GM23338 (cell line): ENCODE data around the gene ZBTB20. TPM values are rescaled to one million over a fixed set of nuclear protein-coding genes. Genes with fewer than 3 reads are reported as not detected.

Experiments
- ATAC-seq: fragments of 200-7000 bp; cut with Tn5 transposase; 3 replicates; pipeline ENCODE4 v1.9.1; 2020
- DNase-seq: peaks from one replicate; pipeline ENCODE4 v3.0.0-alpha.2; 2015; ENCODE audit warnings: low spot score
- H2AFZ ChIP-seq: fragments of 200-600 bp; sonication (generic); 2 replicates; pipeline ENCODE4 v1.8.0; 2016; ENCODE audit warnings: antibody characterized with exemption, mild to moderate bottlenecking, moderate library complexity
- H3F3A ChIP-seq: fragments of 200-600 bp; sonication (generic); replicated peaks from 2 replicates; pipeline ENCODE4 v1.8.0; 2017; ENCODE audit warnings: antibody characterized with exemption, mixed run types, low read depth
- H3K27ac ChIP-seq: fragments of 200-600 bp; sonication (generic); 2 replicates; pipeline ENCODE4 v1.6.1; 2016; ENCODE audit warnings: low read depth
- H3K27me3 ChIP-seq: fragments of 200-600 bp; sonication (generic); 2 replicates; pipeline ENCODE4 v1.8.0; 2016; ENCODE audit warnings: mild to moderate bottlenecking, mixed run types, moderate library complexity; ENCODE audit not compliant: insufficient read depth
- H3K36me3 ChIP-seq: fragments of 200-600 bp; sonication (generic); 2 replicates; pipeline ENCODE4 v1.8.0; 2016; ENCODE audit warnings: mild to moderate bottlenecking; ENCODE audit not compliant: insufficient read depth
- H3K4me1 ChIP-seq: fragments of 200-600 bp; sonication (generic); 2 replicates; pipeline ENCODE4 v1.8.0; 2016; ENCODE audit warnings: mild to moderate bottlenecking, moderate library complexity; ENCODE audit not compliant: insufficient read depth
- H3K4me2 ChIP-seq: fragments of 200-600 bp; sonication (generic); 2 replicates; pipeline ENCODE4 v1.7.1; 2017; ENCODE audit warnings: mixed run types
- H3K4me3 ChIP-seq: fragments of 200-600 bp; sonication (generic); 2 replicates; pipeline ENCODE4 v1.6.1; 2016; ENCODE audit warnings: mixed run types
- H3K79me2 ChIP-seq: fragments of 200-600 bp; sonication (generic); replicated peaks from 2 replicates; pipeline ENCODE4 v1.8.0; 2017; ENCODE audit warnings: mild to moderate bottlenecking; ENCODE audit not compliant: insufficient read depth
- H3K9me2 ChIP-seq: fragments of 200-600 bp; sonication (generic); 2 replicates; pipeline ENCODE4 v1.8.0; 2017; ENCODE audit not compliant: insufficient read depth
- H4K20me1 ChIP-seq: fragments of 200-600 bp; sonication (generic); replicated peaks from 2 replicates; pipeline ENCODE4 v1.8.0; 2017; ENCODE audit warnings: mild to moderate bottlenecking; ENCODE audit not compliant: insufficient read depth
- H3K27ac Mint-ChIP-seq: 2 replicates; pipeline ENCODE4 v1.8.0; 2020; ENCODE audit warnings: inconsistent platforms, mild to moderate bottlenecking, moderate library complexity, mixed read lengths
- H3K27me3 Mint-ChIP-seq: 3 replicates; pipeline ENCODE4 v1.8.0; 2022; ENCODE audit warnings: low read depth, mild to moderate bottlenecking, moderate library complexity, mixed read lengths, inconsistent platforms; ENCODE audit not compliant: insufficient read depth, poor library complexity
- H3K36me3 Mint-ChIP-seq: 3 replicates; pipeline ENCODE4 v1.8.0; 2021; ENCODE audit warnings: low read depth, mild to moderate bottlenecking, inconsistent platforms, moderate library complexity, mixed read lengths
- H3K4me1 Mint-ChIP-seq: 3 replicates; pipeline ENCODE4 v1.8.0; 2020; ENCODE audit warnings: mild to moderate bottlenecking, inconsistent platforms, mixed read lengths
- H3K4me3 Mint-ChIP-seq: 3 replicates; pipeline ENCODE4 v1.8.0; 2021; ENCODE audit warnings: moderate library complexity, mild to moderate bottlenecking, inconsistent platforms, mixed read lengths
- H3K9me3 Mint-ChIP-seq: 3 replicates; pipeline ENCODE4 v1.8.0; 2020; ENCODE audit warnings: moderate library complexity, mild to moderate bottlenecking, inconsistent platforms, mixed read lengths
- CREB1 ChIP-seq: fragments of 250-450 bp; sonication (Bioruptor Pico); IDR thresholded peaks from 2 replicates; pipeline ENCODE4 v1.5.0; 2020; ENCODE audit warnings: low read depth, mild to moderate bottlenecking, moderate library complexity
- ETS1 ChIP-seq: IDR thresholded peaks from 2 replicates; pipeline ENCODE4 v1.6.1; 2016; ENCODE audit warnings: antibody characterized with exemption
- EZH2 ChIP-seq: fragments of 200-600 bp; sonication (generic); IDR thresholded peaks from one replicate; pipeline ENCODE4 v1.8.0; 2017; ENCODE audit warnings: antibody characterized with exemption, mild to moderate bottlenecking, low read depth; ENCODE audit not compliant: unreplicated experiment
- EZH2phosphoT487 ChIP-seq: fragments of 200-600 bp; sonication (generic); IDR thresholded peaks from one replicate; pipeline ENCODE4 v1.8.1; 2018; ENCODE audit warnings: antibody characterized with exemption; ENCODE audit not compliant: unreplicated experiment
- REST ChIP-seq: IDR thresholded peaks from one replicate; pipeline ENCODE4 v1.6.1; 2018; ENCODE audit warnings: antibody characterized with exemption; ENCODE audit not compliant: unreplicated experiment
- ZNF331 ChIP-seq: fragments of 250-450 bp; sonication (Bioruptor Pico); IDR thresholded peaks from 2 replicates; pipeline ENCODE4 v1.5.0; 2020; ENCODE audit warnings: low read depth, mild to moderate bottlenecking, moderate library complexity
- polyA plus RNA-seq: library from polyadenylated mRNA; unstranded; fragments of >200 nt; fragmentation: Nextera tagmentation; extraction: Ambion mirVana; gene quantifications from 2 replicates; pipeline ENCODE4 v1.2.1, GENCODE V29; 2016
- total RNA-seq: library from RNA; depleted of rRNA; stranded (reverse); fragments of >200 nt; shearing (Covaris generic); gene quantifications from 2 replicates; pipeline ENCODE4 v1.2.3, GENCODE V29; 2014

The ZBTB20 gene
- total and polyA plus RNA-seq, 2 experiments from 2014 or later = 2.0 to 3.3 TPM

GRCh38 chr3:114375608-114376421 lies 771.3 kb downstream of the ZBTB20 start (continued):
- TF ChIP-seq REST = no peak
- TF ChIP-seq ZNF331 (CRISPR knock-in tag) = no peak

GRCh38 chr3:114374433-114374990 lies 772.6 kb downstream of the ZBTB20 start:
- H2AFZ ChIP-seq = no peak overlapping the region
- H3K9me2 ChIP-seq = no peaks in the 10 kb centered on the region; the same call in 1 of the 2 replicates
- H3K79me2 ChIP-seq = no peaks in the 10 kb centered on the region
- Mint-ChIP-seq H3K4me3 (no peak overlapping the region), H3K27me3 (no peaks in the 10 kb centered on the region), H3K36me3 (no peaks in the 10 kb centered on the region), H3K9me3 (no peaks in the 10 kb centered on the region; the same call in 2 of the 3 replicates), H3K27ac (no peak overlapping the region), H3K4me1 (peaks cover 31% of the 10 kb centered on the region)
- no peak overlapping the region for H3K27ac ChIP-seq
- no peaks in the 10 kb centered on the region for H3K36me3 ChIP-seq
- no peak overlapping the region for H3K4me3 ChIP-seq
- no peaks in the 10 kb centered on the region for H3K27me3 ChIP-seq
- H3K4me2 ChIP-seq = no peak overlapping the region
- ATAC-seq (no peak), DNase-seq (no peak)
- no peaks in the 10 kb centered on the region for H4K20me1 ChIP-seq
- peaks cover 18% of the 10 kb centered on the region; the same call in 1 of the 2 replicates for H3K4me1 ChIP-seq
- TF ChIP-seq ETS1 (no peak), CREB1 (CRISPR knock-in tag) (no peak), EZH2 (no peak), REST (no peak), EZH2phosphoT487 (no peak)
- H3F3A ChIP-seq = no peaks in the 10 kb centered on the region
